ENCODE results near the gene NUDT17. TPM values are rescaled to one million over a fixed set of nuclear protein-coding genes. Genes with fewer than 3 reads are reported as not detected.

NUDT17 gene
- total RNA-seq, 6 donors from 2014 or later: 2.1 to 11.0 (median 4.8) TPM

GRCh38 chr1:145879775-145880174 is 34.3 kb downstream of the NUDT17 start:
- H3K4me1 ChIP-seq: no peaks in the 10 kb centered on the region
- no peak for DNase-seq
- no peak overlapping the region for H3K27ac ChIP-seq
- WGBS, 2 donors: 66 to 72% methylated on average over 5 of the region's 5 CpGs
- no peaks in the 10 kb centered on the region for H3K9me3 ChIP-seq
- H3K4me3 ChIP-seq: no peak overlapping the region
- H3K27me3 ChIP-seq: no peaks in the 10 kb centered on the region
- TF ChIP-seq POLR2A (IDR thresholded peaks at IDR 0.05) (no peak), POLR2AphosphoS5 (IDR thresholded peaks at IDR 0.05) (no peak), CTCF (IDR thresholded peaks at IDR 0.05) (no peak), EP300 (IDR thresholded peaks at IDR 0.05) (no peak)
- no peak for ATAC-seq (ENCODE audit: low FRiP score in 2 of 2)
- H3K36me3 ChIP-seq: no peaks in the 10 kb centered on the region

DNA sequence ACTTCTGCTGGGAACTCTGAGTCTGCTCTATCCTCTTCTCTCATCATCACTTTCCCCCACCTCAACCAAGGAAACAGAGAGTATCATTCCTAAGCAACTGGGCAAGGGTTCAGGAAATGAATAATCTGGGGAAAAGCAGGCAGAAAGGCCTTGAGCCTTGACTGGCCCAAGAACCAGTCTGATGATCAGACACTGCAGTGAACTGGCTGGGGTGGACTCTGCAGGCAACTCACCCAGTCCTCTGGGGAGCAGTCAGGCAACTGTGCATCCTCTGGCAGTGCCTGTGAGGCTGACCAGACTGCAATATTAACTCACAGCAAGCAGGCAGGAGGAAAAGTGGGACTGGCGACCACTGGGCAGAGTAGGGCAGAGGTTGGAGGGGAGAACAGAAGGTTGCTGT is 39.2 kb downstream of the NUDT17 start:
- Histone ChIP-seq H3K27me3 (no peaks in the 10 kb centered on the region), H3K4me3 (no peak overlapping the region), H3K9me3 (no peaks in the 10 kb centered on the region), H3K4me1 (peaks cover 6 to 17% (median 10%) of the 10 kb centered on the region in 4 donors), H3K27ac (no peak overlapping the region), H3K36me3 (no peaks in the 10 kb centered on the region)
- 83% methylated on average over 1 of the region's 1 CpG for WGBS, 2 donors
- DNase-seq: no peak
- TF ChIP-seq POLR2A (IDR thresholded peaks at IDR 0.05): no peak
- TF ChIP-seq EP300 (IDR thresholded peaks at IDR 0.05): no peak
- no peak for TF ChIP-seq CTCF (IDR thresholded peaks at IDR 0.05)
- no peak for TF ChIP-seq POLR2AphosphoS5 (IDR thresholded peaks at IDR 0.05)
- no peak for ATAC-seq (ENCODE audit: low FRiP score in 2 of 2)

DNA sequence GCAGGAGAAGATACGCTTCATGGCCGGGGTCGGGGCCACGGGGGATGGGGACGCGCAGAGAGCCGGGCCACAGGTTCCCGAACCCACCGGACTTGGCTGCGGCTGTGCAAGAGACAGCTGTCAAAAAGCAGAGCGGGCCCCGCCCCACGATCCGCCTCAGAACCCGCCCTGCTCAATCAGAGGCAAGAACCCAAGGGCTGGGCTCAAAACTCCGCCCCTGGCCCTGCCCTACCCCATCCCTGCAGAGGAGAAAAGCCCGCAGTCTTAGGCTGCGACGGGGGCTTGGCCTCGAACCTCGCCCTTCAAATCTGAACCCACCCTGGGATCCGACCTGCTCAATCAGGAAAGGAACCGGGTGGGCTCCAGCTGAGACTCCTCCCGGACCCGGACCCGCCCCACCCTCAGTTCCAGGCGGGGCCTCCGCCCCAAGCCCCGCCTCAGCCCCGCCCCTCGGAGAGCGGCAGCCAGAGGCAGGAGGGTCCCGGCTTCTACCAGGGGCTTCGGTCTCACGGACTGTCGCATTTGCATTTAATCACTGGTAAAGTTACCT is 40.4 kb downstream of the NUDT17 start, which contains the start of gene ANKRD35:
Gene ANKRD35 (minus strand): TSS at position 129 of the 550 bp plus-strand sequence. CDS start 108 bp downstream, at position 21.
- Histone ChIP-seq H3K36me3 (no peaks in the 10 kb centered on the region), H3K4me1 (peaks cover 11 to 22% (median 19%) of the 10 kb centered on the region in 4 donors), H3K9me3 (no peaks in the 10 kb centered on the region), H3K27me3 (no peaks in the 10 kb centered on the region), H3K27ac (peak within 1 kb of the TSS in 3 of 4 donors; percentile 7 to 68 (median 61)), H3K4me3 (peak within 1 kb of the TSS; percentile 51 to 91 (median 64))
- WGBS, 2 donors: 0 to 3% methylated on average over 1 to 32 of the region's 36 CpGs
- DNase-seq (peak; percentile 92 to 95), ATAC-seq (ENCODE audit: low FRiP score in 2 of 2) (peak; percentile 95 to 98)
- TF ChIP-seq CTCF (IDR thresholded peaks at IDR 0.05): no peak
- TF ChIP-seq EP300 (IDR thresholded peaks at IDR 0.05): no peak
- no peak for TF ChIP-seq POLR2A (IDR thresholded peaks at IDR 0.05)
- no peak for TF ChIP-seq POLR2AphosphoS5 (IDR thresholded peaks at IDR 0.05)

DNA sequence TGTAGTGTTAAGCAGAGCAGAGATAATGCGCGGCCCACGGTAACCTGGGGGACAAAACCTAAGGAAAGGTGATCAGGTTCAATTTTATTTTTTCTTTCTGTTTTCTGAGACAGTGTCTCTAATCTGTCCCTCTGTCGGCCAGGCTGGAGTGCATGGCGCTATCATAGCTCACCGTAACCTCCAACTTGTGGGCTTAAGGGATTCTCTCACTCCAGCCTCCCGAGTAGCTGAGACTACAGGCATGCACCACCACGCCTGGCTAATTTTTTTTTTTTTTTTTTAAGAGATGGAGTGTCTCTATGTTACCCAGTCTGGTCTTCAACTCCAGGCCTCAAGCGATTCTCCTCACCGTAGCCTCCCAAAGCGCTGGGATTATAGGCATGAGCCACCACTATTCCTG is 41.0 kb downstream of the NUDT17 start:
- Histone ChIP-seq H3K4me1 (peaks cover 17 to 28% (median 25%) of the 10 kb centered on the region in 4 donors), H3K4me3 (peak overlapping the region; percentile 51 to 91 (median 64)), H3K27me3 (no peaks in the 10 kb centered on the region), H3K27ac (peak overlapping the region in 3 of 4 donors; percentile 7 to 68 (median 61)), H3K9me3 (no peaks in the 10 kb centered on the region), H3K36me3 (no peaks in the 10 kb centered on the region)
- 47 to 48% methylated on average over 11 of the region's 11 CpGs for WGBS, 2 donors
- ATAC-seq (ENCODE audit: low FRiP score in 2 of 2) (no peak), DNase-seq (no peak)
- TF ChIP-seq POLR2A (IDR thresholded peaks at IDR 0.05): no peak
- TF ChIP-seq POLR2AphosphoS5 (IDR thresholded peaks at IDR 0.05): no peak
- no peak for TF ChIP-seq CTCF (IDR thresholded peaks at IDR 0.05)
- no peak for TF ChIP-seq EP300 (IDR thresholded peaks at IDR 0.05)

GRCh38 chr1:145886816-145887215 is 41.4 kb downstream of the NUDT17 start:
- WGBS, 2 donors: 50 to 71% methylated on average over 8 of the region's 8 CpGs
- H3K27ac ChIP-seq: peak overlapping the region in 1 of 4 donors; percentile 61

More at GRCh38 chr1:145886816-145887215, 41.4 kb downstream of the NUDT17 start:
- DNase-seq (no peak), ATAC-seq (ENCODE audit: low FRiP score in 2 of 2) (no peak)
- Histone ChIP-seq H3K27me3 (no peaks in the 10 kb centered on the region), H3K4me1 (peaks cover 21 to 32% (median 29%) of the 10 kb centered on the region in 4 donors), H3K9me3 (no peaks in the 10 kb centered on the region), H3K36me3 (no peaks in the 10 kb centered on the region), H3K4me3 (no peak overlapping the region)
- TF ChIP-seq CTCF (IDR thresholded peaks at IDR 0.05): no peak
- TF ChIP-seq POLR2A (IDR thresholded peaks at IDR 0.05): no peak
- TF ChIP-seq EP300 (IDR thresholded peaks at IDR 0.05): no peak
- TF ChIP-seq POLR2AphosphoS5 (IDR thresholded peaks at IDR 0.05): no peak

Data from upper lobe of left lung (tissue), 6 donors.